NCI-H2171 (cell line): ENCODE data around the gene SLC17A6.

Experiments used
- DNase-seq: peaks from one replicate; lab custom pipeline; 2025; lab: John Stamatoyannopoulos, UW

Gene SLC17A6

DNA sequence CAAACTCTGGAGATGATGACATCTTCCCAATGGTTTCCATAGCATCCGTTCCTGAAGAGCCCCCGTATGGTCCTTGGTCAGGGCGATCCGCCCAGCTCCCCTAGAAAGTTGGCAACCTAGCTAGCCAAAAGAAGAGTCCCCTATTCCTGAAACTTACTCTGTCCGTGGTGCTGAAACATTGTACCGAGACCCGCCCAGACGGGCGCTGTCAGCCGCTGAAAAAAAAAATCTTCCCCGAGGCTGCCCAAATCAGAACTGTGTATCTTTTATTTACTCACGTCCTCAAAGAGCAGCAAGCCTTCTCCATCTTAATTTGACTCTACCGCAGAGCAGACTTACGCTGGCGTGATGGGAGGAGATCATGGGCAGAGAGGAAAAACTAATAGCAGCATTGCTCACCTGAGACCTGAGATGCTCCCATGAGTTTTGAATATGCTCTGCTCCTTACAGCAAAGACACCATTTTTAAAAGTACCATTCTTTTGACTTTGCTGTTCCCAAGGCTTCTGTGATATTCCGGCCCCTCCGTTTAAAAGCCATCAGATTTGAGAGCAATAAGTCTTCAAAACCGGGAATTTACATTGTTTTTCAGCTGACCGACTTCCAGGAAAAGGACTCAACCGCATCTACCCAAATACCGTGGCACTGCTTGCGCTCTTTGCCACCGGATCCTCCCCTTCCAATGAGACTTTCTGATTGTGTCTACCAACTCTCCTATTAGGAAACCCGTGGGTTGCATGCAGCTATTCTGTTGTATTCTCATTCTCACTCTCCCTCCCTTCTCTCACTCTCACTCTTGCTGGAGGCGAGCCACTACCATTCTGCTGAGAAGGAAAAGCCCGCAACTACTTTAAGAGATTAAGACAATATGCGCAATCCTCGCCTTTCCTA is at the start of gene SLC17A6:
Gene SLC17A6, plus strand, starts transcription at position 786 of the 890 bp plus-strand sequence. CDS start 153 bp downstream, outside the sequence.
- peak; percentile 75 for DNase-seq

DNA sequence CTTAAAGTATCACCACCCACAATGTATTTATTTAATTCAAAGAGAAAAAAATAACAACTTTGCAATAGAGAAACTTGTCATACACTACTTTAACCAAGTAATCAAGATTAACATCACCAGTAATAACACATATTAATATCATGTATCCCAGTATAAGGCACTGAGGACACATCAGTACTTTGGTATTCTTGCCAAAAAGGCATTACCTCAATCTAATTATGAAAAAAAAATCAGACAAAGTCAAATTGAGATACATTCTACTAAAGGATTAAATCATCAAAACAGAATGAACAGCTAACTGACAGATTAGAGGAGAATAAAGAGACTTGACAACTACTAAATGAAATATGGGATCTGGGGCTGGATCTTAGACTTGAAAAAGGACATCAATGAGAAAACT is 35.8 kb upstream of the SLC17A6 start:
- DNase-seq: no peak

DNA sequence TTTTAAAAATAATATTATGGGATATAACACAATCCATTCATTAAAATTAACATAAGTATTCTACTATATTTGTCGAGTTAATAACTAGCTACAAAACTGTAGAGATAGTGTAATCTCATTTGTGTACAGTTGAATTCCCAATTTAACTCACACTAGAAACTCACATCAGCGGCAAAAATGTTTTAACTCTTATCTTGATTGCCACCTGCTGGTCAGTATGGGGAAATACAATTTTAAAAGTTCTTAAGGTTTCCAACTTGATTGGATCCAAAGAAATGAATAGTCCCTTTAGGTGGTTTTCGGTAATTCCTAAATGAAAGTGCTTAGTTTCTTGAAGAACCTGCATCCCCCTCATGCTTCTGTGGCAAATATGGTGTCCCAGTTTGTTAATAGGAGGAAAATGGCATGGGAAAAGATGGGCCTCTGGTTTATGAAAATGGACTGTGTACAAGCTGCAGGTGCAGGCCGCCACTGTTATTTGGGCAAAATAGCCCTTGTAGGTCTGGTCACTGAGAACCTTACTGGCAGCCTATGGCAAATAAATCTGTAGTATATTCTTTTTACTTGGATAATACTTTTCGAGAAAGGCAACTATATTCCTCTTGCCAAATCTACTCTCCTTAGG is 33.7 kb upstream of the SLC17A6 start:
- DNase-seq: peak; percentile 28

DNA sequence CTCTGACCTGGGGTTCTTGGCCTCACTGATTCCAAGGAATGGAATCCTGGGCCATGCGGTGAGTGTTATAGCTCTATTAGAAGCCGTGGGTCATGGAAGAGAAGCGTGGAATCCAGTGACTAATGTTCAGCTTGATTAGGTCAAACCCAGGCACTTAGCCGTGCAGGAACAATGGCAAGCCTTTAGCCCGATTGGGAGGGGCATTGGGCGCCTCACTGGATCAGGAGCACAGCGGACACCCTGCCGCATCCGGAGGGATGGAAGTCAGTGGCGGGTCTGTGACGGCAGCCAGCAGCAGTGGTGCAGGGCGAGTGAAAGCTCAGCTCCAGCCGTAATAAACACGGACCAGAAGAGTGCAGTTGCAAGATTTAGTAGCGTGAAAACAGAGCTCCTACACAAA is 20.5 kb upstream of the SLC17A6 start:
- no peak for DNase-seq

DNA sequence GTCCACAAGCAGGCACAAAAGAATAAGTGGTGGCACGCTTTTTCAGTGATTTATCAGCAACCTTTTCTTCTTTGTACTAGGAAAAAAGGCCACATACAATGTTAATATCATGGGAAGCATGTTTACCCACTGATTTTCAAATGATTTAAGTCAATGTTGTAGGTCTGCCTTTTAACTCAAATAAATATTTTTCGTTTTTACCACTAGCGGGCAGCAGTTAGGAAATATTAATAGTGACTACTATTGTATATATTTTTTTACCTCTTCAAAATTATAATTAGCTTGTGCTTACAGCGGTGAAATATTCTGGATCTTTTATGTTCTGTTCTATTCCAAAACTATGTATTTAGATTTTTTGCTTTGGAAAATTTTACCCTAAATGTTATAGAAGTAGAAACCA is 6.4 kb upstream of the SLC17A6 start:
- DNase-seq: no peak

DNA sequence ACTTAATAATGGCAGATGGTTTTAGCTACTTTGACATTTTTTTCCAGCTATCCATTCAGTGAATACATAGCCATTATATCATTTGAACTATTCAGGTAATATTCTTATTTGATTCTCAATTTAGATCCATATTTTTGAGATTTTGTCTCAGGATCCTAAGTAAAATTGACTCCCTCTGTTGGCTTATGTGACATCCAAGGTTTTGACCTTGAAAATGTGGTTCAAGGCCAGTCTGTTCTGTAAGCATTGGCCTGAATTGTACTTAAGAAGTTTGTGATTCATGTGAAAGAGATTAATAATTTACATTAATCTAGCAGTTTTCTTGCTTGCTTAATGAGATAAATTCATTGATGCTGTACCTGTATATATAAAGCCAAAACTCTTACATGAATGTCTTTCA is 1.6 kb upstream of the SLC17A6 start:
- no peak for DNase-seq

DNA sequence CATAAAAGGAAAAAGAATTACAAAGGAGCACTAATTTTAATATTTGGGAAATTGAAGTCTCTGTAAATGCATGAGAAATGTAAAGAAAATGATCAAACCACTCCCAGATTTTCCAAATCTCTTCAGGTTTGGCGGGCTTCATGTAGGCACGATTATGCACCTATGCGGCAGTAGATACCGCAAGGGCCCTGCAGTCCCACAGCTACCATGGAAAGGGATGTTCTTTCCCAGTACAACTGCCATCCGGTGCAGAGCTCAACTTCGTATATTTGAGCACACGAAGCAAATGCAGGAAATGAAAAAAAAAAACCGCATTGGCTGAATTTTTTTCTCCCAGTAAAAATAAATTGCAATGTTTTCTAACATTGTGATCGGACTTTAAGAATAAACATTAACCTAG is 1.4 kb downstream of the SLC17A6 start:
- DNase-seq: peak; percentile 72

DNA sequence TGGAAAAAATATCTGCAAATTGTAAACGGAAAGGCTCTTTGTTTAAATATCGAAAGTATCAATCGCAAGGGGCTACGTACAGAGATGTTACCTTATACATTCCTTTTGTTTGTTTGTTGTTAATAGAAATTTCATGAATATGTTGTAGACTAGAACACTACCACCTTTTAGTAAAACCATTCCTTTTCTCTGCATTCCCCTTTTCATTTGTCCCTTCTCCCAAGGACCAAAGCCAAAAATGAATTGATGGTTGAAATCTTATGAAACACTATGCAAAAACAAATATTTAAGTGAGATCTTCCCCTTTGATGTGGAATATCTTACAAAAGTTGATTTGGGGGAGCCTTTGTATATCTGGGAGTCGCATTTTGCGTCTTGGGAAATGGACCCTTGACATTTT is 2.1 kb downstream of the SLC17A6 start:
- no peak for DNase-seq

DNA sequence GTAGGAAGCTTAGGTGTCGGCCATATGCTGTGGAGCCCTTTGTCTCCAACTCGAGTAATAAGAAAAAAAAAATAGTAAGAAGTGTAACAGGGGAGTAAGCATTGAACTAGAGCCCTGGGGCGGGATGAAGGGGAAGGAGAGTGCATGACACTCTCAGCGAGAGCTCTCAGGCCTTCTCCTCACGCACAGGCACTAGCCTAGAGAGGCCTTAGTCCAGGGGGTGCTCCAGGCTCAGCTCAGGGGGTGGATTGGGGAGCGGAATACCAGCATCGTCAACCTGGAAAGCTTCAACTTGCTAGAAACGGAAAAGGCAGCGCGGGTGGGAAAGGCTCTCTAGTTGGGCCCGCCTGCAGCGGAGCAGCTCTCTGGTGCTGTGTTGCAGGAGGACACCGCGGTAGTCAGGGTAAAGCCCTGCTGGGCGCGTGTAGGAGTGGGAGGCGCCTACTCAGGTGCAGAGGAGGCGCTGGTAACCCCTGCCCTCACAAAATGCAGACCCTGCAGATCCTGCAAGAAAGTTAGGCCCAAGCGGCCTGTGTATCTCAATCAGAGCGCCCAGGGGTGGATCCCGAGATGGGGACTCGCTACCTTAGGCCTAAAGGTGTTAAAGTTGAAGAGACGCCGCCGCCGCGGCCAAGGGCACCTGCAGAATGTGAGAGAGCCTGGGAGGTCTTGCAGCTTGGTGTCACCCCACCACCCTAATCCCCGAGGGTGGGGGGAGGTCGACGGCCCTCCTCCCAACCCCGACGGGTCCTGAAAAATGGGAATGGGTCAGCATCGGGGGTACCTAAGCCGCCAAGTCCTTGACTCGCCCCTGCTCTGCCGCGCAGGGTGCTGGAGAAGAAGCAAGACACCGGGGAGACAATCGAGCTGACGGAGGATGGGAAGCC is 2.8 kb downstream of the SLC17A6 start:
- DNase-seq: peak; percentile 94

DNA sequence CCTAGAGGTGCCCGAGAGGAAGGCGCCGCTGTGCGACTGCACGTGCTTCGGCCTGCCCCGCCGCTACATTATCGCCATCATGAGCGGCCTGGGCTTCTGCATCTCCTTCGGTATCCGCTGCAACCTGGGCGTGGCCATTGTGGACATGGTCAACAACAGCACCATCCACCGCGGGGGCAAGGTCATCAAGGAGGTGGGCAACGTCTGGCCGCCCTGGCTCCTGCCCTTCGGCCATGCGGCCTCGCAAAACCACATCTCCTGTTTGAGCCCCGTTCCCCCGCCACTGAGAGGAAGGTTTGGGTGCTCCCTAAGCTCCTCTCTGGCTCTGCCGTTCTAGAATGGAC is 3.4 kb downstream of the SLC17A6 start:
- DNase-seq: no peak

DNA sequence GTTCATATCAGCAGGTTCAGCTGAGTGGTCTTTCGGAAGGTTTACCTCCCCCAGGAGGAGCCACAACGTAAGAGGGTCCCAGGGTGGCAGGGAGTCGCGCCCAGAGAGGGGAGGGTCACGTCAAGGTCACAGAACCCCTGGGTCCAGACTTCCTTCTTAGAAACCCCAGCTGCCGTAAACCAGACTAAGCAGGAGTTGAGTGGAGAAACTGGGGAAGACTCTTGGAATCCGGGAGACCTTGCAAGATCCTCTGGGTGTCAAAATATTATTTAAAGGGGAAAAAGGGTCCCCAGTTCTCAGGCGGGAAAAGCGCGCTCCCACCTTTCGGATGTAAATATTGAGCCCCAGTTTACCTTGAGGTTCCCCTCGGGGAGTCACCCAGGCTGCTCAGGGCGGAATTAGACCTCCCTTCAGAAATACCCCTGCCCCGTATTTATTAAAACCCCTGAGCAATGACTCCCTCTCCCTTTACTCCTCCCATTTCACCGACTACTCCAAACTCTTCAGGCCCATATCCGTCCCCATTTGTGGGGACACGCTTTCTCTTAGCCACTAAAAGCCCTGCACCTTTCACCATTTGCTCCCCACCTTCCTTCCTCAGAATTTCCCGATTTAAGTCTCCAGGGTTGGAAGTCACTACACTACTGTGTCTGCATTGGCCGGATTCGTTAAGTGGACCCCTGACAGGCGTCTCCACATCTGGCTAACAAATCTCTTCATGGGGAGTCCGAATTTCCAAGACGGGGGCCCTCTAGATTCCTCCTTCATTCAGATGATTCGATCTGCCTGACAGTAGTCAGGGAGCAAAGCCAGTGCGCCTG is 4.2 kb downstream of the SLC17A6 start:
- DNase-seq: no peak

DNA sequence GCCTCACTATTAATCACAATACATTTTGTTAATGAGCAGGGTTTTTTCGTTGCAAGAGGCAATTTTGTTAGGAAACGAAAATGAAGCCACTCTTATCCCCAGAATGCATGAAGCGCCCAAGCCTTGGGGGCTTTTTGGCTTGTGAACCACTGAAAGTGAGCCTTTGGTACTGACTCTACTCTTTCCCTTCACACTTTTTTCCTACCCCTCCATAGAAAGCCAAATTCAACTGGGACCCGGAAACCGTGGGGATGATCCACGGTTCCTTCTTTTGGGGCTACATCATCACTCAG is 4.8 kb downstream of the SLC17A6 start:
- DNase-seq: no peak

DNA sequence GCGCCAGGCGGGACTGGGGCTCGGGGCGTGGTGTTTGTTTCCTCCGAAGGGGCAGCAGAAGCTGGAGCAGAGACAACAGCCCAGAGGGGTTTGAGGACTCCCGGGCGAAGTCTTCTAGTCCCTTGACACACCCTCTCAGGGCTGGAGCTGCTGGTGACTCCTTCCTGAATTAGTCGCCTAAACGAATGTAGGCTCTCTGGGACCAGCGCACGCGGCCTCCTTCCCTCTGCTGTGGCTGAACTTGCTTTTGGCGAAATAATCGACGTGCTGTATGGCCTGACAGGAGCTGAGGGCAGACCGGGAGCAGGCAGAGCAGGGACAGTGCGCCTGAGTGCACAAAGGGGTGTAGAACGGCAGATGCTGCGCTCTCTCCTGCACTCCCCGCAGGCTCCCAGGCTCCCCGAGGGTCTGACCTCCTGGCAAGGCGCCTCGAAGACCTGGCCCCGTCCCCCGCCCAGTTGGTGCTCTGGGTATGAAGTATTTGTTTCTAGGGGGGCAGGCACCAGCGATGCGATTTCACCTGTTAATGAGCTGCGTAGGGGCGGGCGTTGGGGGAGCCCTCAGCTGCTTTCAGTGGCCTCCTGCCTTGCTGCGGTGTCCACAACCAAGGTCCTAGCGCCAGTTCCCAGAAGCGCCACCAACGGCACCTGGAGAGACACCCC is 5.3 kb downstream of the SLC17A6 start:
- peak; percentile 63 for DNase-seq

DNA sequence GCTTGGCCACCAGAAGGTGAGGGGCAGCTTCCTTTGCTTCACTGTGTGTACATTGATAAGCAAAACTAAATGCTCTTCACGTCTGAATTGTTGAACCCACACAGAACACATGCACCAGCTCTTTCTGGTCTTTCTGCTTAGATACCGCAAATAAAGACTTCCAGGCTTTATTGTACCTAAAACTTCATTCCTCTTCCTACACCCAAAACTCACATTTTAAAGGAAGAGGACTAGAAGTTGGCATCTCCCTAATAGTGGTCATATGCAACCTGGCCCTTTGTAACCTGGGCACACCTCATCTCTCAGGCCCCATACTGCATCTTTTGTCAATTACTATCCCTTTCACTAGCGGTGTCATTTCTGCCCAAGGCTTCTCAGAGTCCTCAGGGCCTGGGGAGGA is 5.9 kb downstream of the SLC17A6 start:
- DNase-seq: no peak

DNA sequence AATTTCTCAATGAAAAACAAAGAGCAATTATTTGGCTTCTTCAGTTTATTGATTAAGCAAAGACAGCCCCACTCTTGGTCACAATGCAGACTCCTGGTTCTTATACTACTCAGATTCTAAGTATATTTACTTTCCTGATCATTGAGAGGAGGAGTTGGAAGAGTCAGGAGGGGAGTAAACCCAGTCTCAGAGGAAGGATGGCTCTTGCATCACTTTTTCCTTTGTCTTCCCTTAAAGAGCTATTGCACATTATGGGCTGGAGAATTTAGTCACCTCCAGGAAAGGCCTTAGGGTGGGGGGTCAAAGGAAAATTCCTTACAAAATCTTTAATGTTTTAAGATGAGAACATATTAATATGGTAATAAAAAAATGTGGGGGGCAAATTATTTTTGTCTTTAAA is 8.1 kb downstream of the SLC17A6 start:
- no peak for DNase-seq

DNA sequence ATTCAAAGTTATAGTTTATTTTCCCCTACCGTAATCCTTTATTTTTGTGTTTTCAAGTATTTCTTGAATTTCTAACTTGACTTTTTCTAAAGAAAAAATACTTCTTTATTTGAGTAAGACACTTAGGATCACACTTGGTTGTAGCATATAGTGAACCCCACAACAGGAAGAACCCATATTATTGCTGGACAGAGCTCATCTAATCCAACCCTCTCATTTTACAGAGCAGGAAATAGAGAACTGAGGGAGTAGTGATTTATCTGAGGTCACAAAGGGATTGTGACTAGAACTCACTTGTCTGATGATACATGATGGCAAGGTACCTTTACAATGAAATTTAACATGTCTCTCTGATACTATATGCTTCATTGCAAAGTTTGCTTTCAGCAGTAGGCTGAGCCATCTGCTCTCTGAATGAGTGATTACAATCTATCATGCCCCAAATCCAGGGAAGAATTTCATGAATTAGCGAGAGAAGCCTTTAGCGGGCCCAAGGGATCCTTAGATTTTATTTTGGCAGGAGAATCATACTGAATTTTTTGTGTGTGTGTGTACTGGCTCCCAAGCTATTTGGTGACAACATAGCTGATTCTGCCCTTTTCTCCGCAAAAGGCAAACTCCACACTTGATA is 9.8 kb downstream of the SLC17A6 start:
- DNase-seq: peak; percentile 71

DNA sequence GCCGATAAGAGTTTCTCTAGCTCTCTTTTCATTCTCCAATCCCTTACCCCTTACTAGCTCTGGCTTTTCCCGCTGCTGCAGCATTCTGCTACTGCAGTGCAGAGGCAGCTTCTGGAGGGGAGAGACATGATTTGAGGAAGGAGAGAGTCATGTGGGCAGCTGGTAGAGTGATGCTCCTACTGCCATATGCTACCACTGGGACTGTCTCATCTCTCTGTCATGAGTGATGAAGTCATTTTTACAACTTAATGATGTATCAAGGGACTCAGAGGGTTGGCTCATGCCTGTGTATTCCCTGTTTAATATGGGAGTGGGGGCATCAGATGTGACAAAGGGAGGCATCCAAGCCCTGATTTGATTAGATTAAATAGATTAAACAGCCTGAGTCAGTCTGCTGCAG is 11.3 kb downstream of the SLC17A6 start:
- DNase-seq: peak; percentile 58

DNA sequence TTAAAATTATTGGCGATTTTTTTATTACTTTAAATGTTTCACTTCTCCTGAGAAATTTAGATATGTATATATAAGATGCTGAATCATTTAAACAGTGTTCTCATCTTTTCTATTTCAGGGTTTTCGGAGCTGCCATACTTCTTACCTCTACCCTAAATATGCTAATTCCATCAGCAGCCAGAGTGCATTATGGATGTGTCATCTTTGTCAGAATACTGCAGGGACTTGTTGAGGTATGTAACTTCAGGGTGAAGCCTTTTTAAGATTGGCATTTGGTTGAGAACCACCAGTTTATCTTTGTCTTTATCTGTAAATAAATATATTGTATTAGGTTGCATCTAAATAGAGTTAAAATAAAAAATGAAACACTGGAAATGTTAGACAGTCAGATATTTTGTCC is 21.1 kb downstream of the SLC17A6 start:
- no peak for DNase-seq

DNA sequence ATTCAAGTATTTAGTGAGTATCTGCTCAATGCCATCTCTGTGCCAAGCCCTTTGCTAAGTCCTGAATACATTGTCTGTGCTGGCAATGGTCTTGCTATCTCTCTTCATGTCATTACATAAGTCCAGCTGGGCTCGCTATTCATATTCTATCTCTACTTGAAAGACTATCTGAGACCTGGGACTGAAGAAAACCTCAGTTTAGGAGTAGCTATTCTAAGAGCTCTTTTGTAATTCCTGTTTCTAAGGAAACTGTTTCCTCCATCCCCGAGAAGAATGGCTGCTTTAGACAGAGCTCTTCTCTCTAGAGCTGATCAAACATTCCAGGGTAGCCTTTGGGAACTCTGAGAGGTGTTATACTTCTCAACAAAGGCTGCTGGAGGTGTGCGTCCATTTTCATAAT is 33.0 kb downstream of the SLC17A6 start:
- DNase-seq: no peak

DNA sequence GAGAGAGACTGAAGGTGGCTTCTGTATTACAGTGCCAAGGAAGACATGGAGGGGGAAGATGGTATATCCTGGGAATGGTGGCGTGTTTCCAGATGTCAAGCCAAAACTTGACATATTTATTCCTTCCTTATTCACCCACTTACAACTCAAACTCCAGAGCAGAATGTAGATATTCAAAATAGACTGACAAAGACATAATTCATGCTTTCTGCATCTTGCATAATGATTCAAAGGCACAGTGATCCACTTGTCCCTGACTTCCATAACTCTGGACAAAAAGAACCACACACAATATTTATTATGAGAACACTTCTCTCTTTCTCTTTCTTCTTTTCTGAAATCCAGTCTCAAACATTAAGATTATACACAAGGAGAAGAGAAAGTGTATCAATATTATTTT is 48.9 kb downstream of the SLC17A6 start:
- no peak for DNase-seq
